Activated CD4-positive, alpha-beta T cell treated with anti-CD3 and anti-CD28 coated beads for 4 hours (primary cell): ENCODE results near the gene EIF3B.
"Not testable (repeated sequence)": the region's sequence is repeated elsewhere in the genome, so short reads cannot be mapped to it uniquely, and the experiment has no call there.

Experiments
- DNase-seq, 2 donors: peaks; one replicate each; pipeline ENCODE4 v3.0.0-alpha.2; 2020

The EIF3B gene

GRCh38 chr7:2379161-2379560 lies 24.5 kb downstream of the EIF3B start:
- no peak for DNase-seq

DNA sequence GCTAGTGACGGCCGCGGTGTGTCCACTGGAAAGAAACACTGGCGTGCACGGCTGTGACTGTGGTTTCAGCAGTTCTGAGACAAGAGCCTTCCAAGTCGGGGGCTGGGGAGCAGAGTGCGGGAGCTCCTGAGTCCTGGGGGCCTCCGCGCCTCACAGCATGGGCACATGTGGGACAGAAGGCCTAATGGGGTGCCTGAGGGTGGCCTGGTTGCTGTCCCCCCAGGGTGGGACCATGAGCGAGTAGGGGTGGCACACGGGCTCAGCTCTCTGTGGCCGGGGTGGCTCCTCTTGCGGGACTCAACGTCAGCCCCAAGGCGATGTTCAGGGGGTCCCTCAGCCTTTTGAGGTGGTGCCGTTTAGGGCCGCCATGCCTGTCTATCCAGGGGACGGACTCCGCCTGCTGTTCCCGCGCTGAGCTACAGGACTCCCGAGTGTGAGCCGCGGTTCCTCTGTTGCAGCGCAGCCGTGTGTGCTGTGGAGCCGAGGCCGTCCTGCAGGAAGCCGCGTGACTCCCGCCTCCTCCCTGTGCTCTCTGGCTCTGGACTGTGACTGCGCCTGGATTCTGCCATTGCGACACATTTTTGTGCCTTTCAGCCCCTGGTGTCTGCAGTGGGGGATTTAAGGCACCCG lies 25.3 kb downstream of the EIF3B start:
- DNase-seq, result no peak

DNA sequence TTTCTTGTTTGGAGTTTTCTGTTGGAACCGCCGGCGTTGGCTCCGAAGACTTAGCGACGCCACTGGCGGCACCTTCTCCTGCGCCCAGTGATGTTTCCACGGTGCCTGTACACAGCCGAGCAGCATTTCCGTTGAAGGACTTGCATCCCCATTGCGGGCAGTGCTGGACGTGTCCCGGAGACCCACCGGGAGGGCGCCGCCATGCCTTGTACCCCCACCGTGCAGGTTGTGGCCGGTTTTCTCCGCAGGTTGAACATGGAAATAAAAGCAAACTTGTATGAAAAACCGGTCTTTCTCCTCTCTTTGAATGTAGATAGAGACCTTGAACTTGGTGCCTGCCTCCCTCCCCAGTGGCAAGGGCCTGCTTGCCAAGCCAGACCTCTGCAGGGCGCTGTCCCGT lies 25.8 kb downstream of the EIF3B start:
- no peak for DNase-seq

DNA sequence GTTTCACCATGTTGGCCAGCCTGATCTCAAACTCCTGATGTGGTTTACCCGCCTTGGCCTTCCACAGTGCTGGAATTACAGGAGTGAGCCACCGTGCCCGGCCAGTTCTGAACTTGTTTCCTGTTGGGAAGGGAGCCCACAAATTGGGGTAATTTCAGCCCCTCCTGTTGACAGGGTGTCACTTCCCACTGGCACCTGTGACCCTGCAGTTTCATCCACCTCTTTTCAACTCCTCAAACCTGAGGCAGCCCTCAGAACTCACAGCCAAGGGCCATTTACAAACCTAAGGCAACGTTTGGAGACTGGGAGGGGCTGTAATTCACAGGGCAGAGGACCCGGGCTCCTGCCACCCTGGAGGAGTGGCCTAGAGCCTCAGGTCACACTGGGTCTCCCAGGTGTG lies 26.6 kb downstream of the EIF3B start:
- no peak for DNase-seq

DNA sequence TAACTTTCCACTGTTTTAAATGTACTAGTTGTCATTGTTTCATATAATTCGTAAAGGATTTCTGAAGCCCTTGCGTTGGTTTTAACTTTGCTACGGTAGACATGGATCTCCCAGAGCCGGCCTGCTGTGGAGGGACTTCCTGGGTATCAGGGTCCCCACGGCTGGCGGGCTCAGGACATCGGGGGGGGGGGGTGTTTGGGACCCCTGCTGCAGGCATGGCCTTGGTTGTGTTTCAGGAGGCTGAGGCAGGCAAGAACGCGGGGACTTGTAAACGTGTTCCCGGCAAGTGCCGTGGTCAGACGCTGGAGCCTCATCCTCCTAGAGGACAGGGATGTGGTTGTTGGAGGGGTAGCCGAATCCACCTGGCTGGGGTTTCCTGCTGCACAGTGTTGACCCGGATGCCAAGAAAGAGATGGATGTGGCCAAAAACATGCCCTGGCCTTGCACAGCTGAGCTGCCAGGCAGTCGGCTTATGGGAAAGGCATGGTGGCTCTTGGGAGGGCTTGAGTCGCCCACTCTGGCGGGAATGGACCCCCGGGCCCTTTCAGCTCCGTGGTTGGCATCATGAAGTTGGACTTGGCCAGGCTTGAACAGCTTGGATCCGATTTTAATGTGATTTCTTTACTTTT lies 27.4 kb downstream of the EIF3B start:
- DNase-seq, result no peak

- no peak for DNase-seq
Measured at GRCh38 chr7:2383543-2384274, 29.1 kb downstream of the EIF3B start.

- DNase-seq, result no peak
Measured at GRCh38 chr7:2384354-2385243, 30.0 kb downstream of the EIF3B start.

DNA sequence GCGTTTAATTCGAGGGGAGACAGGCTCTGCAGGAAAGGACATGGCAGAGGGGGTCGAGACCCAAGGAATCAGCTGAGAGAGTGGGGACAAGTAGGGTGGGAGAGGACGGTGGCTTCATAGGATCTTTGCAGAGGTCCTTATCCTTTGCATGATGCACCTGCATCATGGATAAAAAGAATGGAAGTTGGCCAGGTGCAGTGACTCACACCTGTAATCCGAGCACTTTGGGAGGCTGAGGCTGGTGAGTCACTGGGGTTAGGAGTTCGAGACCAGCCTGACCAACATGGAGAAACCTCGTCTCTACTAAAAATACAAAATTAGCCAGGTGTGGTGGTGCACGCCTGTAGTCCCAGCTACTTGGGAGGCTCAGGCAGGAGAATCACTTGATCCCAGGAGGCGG lies 31.5 kb downstream of the EIF3B start:
- not testable (repeated sequence) for DNase-seq

DNA sequence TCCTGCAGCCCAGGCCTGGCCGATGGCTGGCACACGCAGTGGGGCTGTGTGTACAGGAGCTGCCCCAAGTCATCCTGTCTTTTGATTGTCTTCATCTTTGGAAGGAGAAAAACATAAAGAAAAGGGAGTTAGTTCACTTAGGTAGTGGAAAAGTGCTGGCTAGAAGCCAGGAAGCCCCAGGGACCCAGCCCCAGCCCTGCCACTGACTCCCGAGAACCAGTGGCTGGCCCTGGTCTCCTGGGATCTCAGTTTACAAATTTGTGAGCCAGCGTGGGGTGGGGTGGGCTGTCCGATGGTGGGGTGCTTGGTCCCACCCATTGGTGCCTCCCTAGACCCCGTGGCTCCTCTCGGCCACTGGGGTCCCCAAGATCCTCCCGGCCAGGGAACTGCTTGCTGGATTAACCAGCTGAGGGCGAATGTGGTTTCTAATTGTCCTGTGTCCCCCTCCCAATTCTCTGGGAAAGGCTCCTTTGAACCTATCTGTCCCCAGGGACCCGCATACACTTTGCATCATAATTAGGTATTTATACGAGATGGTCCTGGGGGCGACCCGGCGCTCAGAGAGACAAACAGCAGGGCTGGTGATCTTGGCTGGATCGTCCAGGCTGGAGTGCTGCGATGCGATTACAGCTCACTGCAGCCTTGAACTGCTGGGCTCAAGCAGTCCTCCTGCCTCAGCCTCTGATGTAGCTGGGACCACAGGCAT lies 32.5 kb downstream of the EIF3B start:
- DNase-seq, result no peak

GRCh38 chr7:2387897-2388636 lies 33.4 kb downstream of the EIF3B start:
- DNase-seq, result no peak

DNA sequence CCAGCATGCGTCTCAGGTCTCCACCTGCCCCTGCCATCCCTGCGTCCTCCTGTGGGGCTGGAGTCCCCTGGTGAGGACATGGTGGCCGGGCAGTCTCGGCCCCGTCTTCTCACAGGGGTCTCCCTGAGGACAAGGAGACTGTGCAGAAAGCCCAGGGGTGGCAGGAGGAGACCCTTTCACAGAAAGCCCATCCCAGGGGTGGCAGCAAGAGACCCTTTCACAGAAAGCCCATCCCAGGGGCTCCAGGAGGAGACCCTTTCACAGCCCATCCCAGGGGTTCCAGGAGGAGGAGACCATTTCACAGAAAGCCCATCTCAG lies 34.0 kb downstream of the EIF3B start:
- no peak for DNase-seq

GRCh38 chr7:2390020-2390816 lies 35.6 kb downstream of the EIF3B start:
- DNase-seq, result not testable (repeated sequence)

DNA sequence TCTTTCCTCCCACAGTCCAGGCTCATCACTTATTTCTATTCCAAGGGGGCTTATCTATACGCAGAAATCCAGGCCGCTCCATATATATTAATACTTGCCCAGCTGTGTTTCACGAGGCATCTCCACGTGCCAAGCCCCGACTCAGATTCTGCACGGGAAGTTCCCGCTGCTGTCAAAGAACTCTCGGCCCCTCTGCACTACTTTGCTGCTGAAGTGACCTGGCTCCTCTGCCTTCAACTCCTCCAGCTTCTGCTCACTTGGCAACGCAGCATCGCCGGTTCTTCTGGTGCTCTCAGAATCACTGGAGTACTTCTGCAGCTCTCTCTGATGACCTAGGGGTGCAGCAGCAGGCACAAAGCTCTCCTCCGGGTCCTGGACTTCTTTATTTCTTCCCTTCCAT lies 39.1 kb downstream of the EIF3B start:
- no peak for DNase-seq

GRCh38 chr7:2394566-2395082 lies 40.0 kb downstream of the EIF3B start:
- no peak for DNase-seq

GRCh38 chr7:2398506-2398905 lies 43.9 kb downstream of the EIF3B start:
- DNase-seq, result no peak

DNA sequence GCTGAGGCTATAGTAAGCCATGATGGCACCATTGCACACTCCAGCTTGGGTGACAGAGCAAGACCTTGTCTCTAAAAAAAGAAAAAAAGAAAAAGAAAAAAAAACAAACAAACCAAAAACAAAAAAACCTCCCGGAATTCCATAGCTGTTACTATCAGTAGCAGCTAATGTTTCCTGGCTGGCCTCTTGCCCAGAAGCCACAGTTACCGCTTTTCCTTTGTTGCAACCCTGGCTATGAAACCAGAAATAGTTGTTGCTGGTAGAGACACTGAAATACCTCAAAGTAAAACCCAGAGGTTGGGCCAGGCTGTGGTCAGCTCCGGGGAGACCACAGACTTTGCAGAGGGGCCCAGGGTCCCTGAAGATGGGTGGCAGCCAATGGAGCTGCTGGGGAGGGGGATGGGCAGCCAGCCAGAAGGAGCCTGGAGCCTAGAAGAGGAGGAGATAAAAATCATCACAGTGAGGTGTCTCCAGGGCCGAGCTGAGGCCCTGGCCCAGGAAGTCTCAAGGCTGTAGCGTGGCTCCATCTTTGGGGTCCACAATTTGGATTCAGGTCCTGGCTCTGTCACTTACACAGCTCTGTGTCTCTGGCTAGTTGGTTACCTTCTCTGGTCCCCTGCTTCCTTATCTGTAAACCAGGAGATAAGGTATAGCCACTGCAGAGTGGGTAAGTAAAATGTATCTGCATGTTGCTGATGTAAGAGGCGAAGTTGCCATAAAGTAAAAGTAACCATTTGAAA lies 45.4 kb downstream of the EIF3B start:
- DNase-seq, result no peak

DNA sequence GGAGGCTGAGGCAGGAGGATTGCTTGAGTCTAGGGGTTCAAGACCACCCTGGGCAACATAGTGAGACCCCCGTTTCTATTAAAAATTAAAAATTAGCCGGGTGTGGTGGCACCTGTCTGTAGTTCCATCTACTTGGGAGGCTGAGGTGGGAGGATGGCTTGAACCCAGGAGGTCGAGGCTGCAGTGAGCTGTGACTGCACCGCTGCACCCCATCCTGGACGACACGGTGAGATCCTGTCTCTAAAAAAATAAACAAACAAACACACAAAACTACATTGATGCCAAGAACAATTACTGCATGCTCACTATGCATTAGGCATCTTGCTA lies 48.0 kb downstream of the EIF3B start:
- no peak for DNase-seq

DNA sequence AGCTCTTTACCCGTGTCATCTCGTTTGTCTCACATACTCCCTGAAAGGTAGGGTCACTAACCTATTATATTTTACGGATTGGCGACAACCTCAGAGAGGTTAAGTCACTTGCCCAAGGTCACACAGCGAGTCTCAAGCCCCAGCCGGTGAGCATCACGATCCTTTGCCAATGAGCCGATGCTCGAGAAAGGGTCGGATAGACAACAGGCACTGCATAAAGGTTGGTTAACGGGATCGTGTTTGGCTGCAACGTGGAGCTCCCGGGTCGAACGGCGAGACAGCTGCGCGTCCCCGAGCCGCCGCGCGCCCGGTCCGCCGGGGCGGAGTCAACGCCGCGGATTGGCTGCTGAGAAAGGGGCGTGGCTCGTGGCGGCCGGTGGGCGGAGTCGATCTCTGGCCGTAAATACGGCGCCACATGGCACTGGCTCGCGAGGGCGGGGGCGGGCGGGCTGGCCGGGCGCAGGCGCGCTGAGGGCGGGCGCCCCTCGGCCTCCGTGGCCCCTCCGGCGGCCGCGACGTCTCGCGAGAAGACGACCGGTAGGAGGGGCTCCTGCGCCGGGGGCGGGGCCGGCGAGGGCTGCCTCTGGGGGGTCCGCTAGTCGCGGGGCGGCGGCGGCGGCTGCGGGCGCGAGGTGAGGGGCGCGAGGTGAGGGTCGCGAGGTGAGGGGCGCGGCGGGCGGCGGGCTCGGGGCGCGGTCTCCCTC lies 48.5 kb downstream of the EIF3B start, which contains the start of gene CHST12:
Gene CHST12, plus strand, starts transcription at position 598 of the 704 bp plus-strand sequence. CDS start 29,029 bp downstream, outside the sequence.
- DNase-seq, result peak; percentile 93
